Astrocyte (in vitro differentiated cells and primary cell): ENCODE results near the gene A4GALT. TPM values are rescaled to one million over a fixed set of nuclear protein-coding genes. Genes with fewer than 3 reads are reported as not detected.

ENCODE experiments used
- DNase-seq: peaks from one replicate; pipeline ENCODE4 v3.0.0-alpha.2; 2010; ENCODE audit warnings: low read depth
- FAIRE-seq: peaks from 2 replicates; lab custom pipeline; 2011; peaks lifted over from hg19 to GRCh38; lab: Jason Lieb, UNC
- H2AFZ ChIP-seq: 2 replicates; pipeline ENCODE4 v1.6.0; 2012; ENCODE audit warnings: low read depth, low read length, inconsistent platforms
- H3K27ac ChIP-seq: 2 replicates; pipeline ENCODE4 v1.5.1; 2011; ENCODE audit warnings: low read depth, low read length, inconsistent platforms
- H3K27me3 ChIP-seq: 2 replicates; pipeline ENCODE4 v1.6.0; 2011; ENCODE audit warnings: low read length, inconsistent platforms; ENCODE audit not compliant: insufficient read depth
- H3K36me3 ChIP-seq: 2 replicates; pipeline ENCODE4 v1.5.1; 2011; ENCODE audit warnings: low read length, inconsistent platforms; ENCODE audit not compliant: insufficient read depth
- H3K4me1 ChIP-seq: 2 replicates; pipeline ENCODE4 v1.5.1; 2011; ENCODE audit warnings: low read length, inconsistent platforms; ENCODE audit not compliant: insufficient read depth
- H3K4me2 ChIP-seq: 2 replicates; pipeline ENCODE4 v1.6.0; 2012; ENCODE audit warnings: low read length, inconsistent platforms
- H3K4me3 ChIP-seq: 2 replicates; pipeline ENCODE4 v1.5.1; 2011; ENCODE audit warnings: low read depth, mild to moderate bottlenecking, low read length, inconsistent platforms; ENCODE audit not compliant: insufficient read depth
- H3K79me2 ChIP-seq: 2 replicates; pipeline ENCODE4 v1.6.0; 2012; ENCODE audit warnings: mild to moderate bottlenecking, low read length, inconsistent platforms; ENCODE audit not compliant: insufficient read depth
- H3K9ac ChIP-seq: 2 replicates; pipeline ENCODE4 v1.6.0; 2012; ENCODE audit warnings: mild to moderate bottlenecking, low read length, inconsistent platforms
- H3K9me3 ChIP-seq: 2 replicates; pipeline ENCODE4 v1.5.1; 2012; ENCODE audit warnings: low read depth, mild to moderate bottlenecking, low read length, inconsistent platforms; ENCODE audit not compliant: insufficient read depth
- H4K20me1 ChIP-seq: 2 replicates; pipeline ENCODE4 v1.6.0; 2012; ENCODE audit warnings: low read length, inconsistent platforms; ENCODE audit not compliant: insufficient read depth
- H3K27ac Mint-ChIP-seq: one replicate; pipeline ENCODE4 v1.8.0; 2021; ENCODE audit warnings: mild to moderate bottlenecking, mixed read lengths; ENCODE audit not compliant: unreplicated experiment
- H3K27me3 Mint-ChIP-seq: one replicate; pipeline ENCODE4 v1.8.0; 2021; ENCODE audit warnings: low read depth, mixed read lengths; ENCODE audit not compliant: unreplicated experiment
- H3K36me3 Mint-ChIP-seq: one replicate; pipeline ENCODE4 v1.8.0; 2021; ENCODE audit warnings: low read depth, mixed read lengths; ENCODE audit not compliant: unreplicated experiment
- H3K4me1 Mint-ChIP-seq: one replicate; pipeline ENCODE4 v1.8.0; 2021; ENCODE audit warnings: low read depth, mixed read lengths; ENCODE audit not compliant: unreplicated experiment
- H3K4me3 Mint-ChIP-seq: one replicate; pipeline ENCODE4 v1.8.0; 2021; ENCODE audit warnings: mild to moderate bottlenecking, moderate library complexity, mixed read lengths; ENCODE audit not compliant: unreplicated experiment
- H3K9me3 Mint-ChIP-seq: one replicate; pipeline ENCODE4 v1.8.0; 2021; ENCODE audit warnings: mild to moderate bottlenecking, mixed read lengths; ENCODE audit not compliant: unreplicated experiment
- EZH2 ChIP-seq: IDR thresholded peaks from 2 replicates; pipeline ENCODE4 v1.6.1; 2012; ENCODE audit warnings: mild to moderate bottlenecking, low read length, inconsistent platforms; ENCODE audit not compliant: insufficient read depth
- total RNA-seq: library from RNA; stranded (reverse); gene quantifications from 2 replicates; pipeline ENCODE4 v1.2.1, GENCODE V29; 2021
- TF ChIP-seq, protein P1 (sequence below): IDR thresholded peaks from 2 replicates; pipeline ENCODE4 v1.5.1; 2011; ENCODE audit warnings: low read depth, mild to moderate bottlenecking, inconsistent platforms, low read length, moderate library complexity; ENCODE audit not compliant: insufficient read depth

The A4GALT gene
- total RNA-seq, 1 donor from 2014 or later = 1.9 TPM

DNA sequence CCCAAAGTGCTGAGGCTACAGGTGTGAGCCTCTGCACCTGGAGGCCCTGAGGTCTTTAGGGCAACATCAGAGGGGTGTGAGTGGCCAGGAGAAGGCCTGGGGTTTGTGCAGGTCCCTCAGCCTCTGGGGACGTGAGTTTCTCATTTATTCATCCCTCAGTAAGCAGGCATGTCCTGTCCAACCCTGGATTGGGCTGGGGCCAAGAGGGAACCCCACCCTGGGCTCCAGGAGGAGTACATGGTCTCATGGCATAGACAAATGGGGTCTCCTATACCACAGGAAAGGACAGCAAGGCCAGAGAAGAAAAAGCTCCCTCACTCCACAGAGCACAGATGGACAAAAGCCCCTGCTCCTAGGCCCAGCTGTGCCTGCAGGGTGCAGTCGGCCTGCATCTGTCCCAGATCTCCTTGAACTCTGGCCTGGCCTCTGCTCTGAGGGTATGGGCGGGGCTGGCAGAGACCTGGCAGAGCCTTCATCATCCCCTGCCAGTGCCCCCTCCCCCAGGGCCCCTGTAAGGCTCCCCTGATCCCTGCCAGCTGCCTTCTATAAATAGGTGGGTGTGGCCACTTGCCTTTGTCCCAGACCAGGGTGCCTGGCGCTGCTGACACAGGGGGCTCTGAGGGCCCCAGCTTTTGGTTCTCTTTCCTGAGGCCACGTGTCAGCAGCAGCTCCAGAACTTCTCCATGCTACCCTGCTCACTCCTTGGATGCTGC is 34.6 kb downstream of the A4GALT start:
- TF ChIP-seq EZH2 = no peak
- TF ChIP-seq, protein P1, sequence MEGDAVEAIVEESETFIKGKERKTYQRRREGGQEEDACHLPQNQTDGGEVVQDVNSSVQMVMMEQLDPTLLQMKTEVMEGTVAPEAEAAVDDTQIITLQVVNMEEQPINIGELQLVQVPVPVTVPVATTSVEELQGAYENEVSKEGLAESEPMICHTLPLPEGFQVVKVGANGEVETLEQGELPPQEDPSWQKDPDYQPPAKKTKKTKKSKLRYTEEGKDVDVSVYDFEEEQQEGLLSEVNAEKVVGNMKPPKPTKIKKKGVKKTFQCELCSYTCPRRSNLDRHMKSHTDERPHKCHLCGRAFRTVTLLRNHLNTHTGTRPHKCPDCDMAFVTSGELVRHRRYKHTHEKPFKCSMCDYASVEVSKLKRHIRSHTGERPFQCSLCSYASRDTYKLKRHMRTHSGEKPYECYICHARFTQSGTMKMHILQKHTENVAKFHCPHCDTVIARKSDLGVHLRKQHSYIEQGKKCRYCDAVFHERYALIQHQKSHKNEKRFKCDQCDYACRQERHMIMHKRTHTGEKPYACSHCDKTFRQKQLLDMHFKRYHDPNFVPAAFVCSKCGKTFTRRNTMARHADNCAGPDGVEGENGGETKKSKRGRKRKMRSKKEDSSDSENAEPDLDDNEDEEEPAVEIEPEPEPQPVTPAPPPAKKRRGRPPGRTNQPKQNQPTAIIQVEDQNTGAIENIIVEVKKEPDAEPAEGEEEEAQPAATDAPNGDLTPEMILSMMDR = no peak
- Mint-ChIP-seq H3K27ac (no peak overlapping the region), H3K36me3 (no peaks in the 10 kb centered on the region), H3K4me1 (peaks cover 6% of the 10 kb centered on the region), H3K4me3 (no peak overlapping the region), H3K9me3 (no peaks in the 10 kb centered on the region), H3K27me3 (peaks cover 22% of the 10 kb centered on the region)
- FAIRE-seq (no peak), DNase-seq (no peak)
- Histone ChIP-seq H3K36me3 (no peaks in the 10 kb centered on the region), H3K27me3 (no peaks in the 10 kb centered on the region), H3K79me2 (no peaks in the 10 kb centered on the region), H3K4me3 (no peak overlapping the region), H3K4me2 (no peak overlapping the region), H4K20me1 (no peaks in the 10 kb centered on the region), H3K9me3 (no peaks in the 10 kb centered on the region), H3K27ac (no peak overlapping the region), H3K4me1 (peaks cover 10% of the 10 kb centered on the region), H2AFZ (no peak overlapping the region), H3K9ac (no peak overlapping the region)

DNA sequence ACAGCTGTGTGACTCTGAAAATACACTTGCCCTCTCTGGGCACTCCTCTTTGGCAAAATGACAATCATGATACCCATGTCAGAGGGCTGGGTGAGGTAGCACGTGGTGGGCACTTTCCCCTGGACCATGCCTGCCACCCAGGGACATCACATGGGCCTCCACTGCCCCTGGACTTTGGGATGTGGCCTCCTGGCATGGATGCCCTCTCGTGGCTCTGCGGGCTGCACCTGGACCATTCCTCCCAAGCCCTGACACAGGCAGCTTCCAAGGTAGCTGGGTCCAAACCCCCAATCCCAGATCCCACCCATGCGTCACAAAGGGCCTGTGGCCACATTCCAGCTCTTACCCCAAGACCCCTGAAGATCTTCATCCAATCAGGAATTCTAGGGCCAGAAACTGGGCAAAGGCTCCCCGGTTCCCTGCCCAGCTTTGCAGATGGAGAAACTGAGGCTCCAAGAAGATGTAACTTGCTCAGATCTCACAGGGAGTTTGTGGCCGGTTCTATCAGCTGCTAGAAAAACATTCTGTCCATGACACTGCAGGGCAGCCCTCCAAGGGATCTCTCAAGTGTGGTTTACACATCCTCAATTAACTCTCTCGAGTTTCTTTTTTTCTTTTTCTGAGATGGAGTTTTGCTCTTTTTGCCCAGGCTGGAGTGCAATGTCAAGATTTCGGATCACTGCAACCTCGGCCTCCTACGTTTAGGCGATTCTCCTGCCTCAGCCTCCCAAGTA is 36.0 kb downstream of the A4GALT start:
- peaks cover 20% of the 10 kb centered on the region for H3K4me1 ChIP-seq
- peaks cover 15% of the 10 kb centered on the region for H3K4me1 Mint-ChIP-seq
- H3K27me3 Mint-ChIP-seq = peaks cover 22% of the 10 kb centered on the region
- no peaks in the 10 kb centered on the region for H3K9me3 ChIP-seq
- TF ChIP-seq, protein P1 = no peak
- TF ChIP-seq EZH2 = no peak
- H4K20me1 ChIP-seq = no peaks in the 10 kb centered on the region
- DNase-seq (peak; percentile 18), FAIRE-seq (no peak)
- H3K9ac ChIP-seq = no peak overlapping the region
- H3K9me3 Mint-ChIP-seq = no peaks in the 10 kb centered on the region
- H3K36me3 ChIP-seq = no peaks in the 10 kb centered on the region
- no peaks in the 10 kb centered on the region for H3K36me3 Mint-ChIP-seq
- H3K4me2 ChIP-seq = no peak overlapping the region
- no peaks in the 10 kb centered on the region for H3K79me2 ChIP-seq
- no peak overlapping the region for H3K4me3 Mint-ChIP-seq
- no peak overlapping the region for H3K27ac ChIP-seq
- H2AFZ ChIP-seq = no peak overlapping the region
- no peaks in the 10 kb centered on the region for H3K27me3 ChIP-seq
- H3K27ac Mint-ChIP-seq = no peak overlapping the region
- no peak overlapping the region for H3K4me3 ChIP-seq
